Measurements from ENCODE around the gene PARD3.

The PARD3 gene

DNA sequence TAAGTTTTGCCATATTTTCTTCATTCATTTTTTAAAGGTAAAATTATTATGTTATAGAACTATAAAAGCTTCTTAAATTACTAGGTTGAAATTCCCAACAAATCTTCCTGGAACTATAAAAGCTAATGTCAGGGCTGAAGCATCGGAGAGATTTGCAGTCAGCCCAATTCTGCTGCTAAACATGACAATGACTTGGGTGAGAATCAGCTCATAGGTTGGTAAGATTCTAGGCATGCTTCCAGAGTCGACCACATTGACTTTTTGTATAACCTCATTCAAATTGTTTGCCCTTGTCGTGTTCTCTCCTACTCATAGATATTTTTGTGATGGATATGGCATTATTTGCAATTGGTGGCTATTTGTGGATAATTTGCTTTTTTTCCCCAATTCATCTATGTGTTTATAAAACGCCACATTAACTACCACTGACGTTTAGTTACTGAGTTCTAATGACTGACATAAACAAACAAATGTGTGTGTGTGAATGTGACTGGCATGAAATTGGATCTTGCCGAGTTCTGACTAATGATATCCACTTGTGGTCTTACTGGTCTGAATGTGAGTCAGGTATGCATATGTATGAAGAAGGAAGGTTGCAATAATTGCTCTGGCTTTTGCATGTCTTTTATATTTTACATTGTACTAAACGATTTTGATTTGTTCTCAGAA is 579.8 kb downstream of the PARD3 start:
- DNase-seq: peak; percentile 18

DNA sequence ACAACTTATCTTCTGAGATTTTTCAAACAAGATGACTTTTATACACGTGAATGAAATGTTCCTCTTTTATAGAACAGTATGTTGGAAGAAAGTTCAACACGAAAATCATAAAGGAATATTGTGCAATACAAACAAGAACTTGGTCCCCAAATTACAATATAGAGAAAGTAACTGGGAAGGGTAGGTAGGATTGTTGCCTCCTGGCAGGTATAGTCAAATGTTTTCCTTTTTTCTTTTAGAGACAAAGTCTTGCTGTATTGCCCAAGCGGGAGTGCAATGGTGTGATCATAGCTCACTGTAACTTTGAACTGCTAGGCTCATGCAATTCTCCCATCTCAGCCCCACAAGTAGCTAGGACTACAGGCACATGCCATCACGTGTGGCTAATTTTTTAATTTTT is 582.6 kb downstream of the PARD3 start:
- DNase-seq: no peak

DNA sequence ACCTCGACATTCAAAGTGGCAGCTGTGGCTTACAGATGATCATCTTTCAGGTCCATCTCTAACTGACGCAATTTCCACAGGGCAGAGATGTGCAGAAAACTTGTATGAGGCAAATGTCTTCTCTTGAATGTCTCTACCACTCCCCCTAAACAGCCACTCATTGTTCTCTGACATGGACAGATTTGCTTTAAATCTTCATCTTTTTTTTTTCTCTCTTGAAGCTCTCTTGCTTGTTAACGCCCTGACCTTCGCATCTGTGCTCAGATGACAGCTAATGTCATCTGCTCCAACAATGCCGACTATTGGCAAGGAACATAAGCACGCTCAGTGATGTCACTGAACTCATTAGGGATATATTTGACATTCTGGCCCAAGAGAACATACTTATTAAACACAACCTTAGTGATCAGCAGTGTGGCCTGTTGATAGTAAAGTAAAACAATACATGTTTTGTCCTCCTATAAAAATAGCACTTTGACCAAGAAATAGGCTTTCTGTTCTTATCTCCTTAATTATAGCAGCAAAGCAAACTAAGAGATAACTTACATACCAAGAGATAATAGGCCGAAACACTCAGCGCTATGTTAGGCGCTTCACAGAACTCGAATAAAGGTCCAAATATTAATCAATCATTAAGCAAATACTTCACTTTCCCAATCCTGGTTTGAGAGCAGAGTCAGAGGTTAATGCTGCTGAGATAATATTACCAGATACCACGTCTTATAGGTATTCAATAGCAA is 583.5 kb downstream of the PARD3 start:
- DNase-seq: peak; percentile 32

DNA sequence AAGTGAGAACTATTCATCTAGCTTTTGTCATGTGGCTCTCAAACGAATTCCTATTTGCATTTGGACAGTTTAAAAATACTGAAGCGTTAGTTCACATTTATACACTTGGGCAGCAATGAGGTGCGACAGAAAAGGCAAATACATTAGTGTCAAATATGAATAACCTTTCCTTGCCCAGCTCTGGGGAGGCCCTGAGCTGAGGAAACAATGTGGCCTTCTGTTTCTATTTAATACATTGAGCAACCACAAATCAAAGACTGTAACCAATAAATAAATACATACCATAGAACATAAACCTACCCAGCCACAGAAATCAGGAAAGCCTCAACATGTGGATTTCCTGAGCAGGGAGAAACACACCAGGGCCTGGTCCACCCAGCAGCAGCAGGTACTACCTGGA is 585.2 kb downstream of the PARD3 start:
- no peak for DNase-seq

DNA sequence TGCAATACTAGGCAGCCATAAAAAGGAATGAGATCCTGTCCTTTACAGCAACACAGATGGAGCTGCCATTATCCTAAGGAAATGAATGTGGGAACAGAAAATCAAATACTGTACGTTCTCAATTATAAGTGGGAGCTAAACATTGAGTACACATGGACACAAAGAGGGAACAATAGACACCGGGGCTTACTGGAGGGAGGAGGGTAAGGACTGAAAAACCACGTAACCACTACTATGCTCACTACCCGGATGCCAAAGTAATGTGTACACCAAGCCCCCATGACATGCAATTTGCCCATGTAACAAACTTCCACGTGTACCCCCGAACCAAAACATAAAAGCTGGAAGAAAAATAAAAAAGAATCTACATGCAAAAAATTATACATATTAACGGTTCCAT is 587.0 kb downstream of the PARD3 start:
- no peak for DNase-seq

DNA sequence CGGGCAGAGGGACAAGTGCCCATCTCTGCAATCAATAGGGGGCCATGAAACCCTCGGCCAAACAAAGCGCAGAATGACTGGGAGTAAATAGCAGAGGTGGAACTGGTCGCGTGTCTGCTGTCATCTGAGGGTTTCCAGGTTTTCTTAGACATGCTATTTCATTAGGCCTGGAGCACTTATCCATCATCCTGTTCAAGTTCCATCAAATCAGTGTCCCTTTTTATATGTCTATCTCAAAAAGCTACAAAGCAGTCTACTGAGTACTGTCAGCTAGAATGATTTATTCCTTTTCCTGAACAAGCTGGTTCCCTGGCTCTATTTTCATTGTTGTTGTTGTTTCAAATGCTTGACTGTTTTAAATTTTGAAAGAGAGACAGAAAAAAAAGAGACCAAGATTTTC is 590.5 kb downstream of the PARD3 start:
- no peak for DNase-seq

DNA sequence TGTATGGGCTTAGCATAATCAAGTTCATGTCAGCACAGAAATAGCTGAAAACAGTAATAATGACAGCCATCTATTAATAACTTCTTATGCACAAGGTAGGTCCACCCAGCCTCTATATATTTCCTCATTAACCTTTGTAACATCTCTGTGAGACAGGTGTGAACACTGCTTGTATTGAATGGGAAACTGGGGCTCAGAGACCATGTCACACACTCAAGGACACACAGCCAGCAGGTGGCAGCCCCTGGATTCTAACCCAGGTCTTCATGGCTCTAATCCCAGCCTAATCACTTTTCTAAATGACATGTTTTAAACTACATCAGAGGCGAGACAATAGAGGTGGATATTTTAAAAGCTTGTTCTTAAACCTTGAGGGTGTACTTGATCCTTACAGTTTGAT is 591.4 kb downstream of the PARD3 start:
- no peak for DNase-seq

DNA sequence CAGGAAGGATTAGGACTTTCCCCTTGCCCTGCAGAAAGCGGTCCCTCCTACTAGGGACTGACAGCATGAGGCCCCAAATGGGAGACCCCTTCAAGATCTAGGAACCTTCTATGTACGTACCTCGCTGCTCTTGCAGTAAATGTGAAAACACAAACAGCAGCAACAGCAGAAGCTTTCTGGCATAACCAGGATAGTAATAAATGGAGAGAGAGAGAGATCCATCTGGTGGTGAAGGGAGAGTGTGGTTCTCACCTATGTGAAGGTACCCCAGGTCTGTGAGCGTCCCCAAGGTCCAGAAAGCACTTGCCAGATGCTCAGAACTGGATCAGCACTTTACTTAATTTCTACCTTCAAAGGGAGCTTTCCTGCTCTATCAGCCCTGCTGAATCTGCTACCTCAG is 592.7 kb downstream of the PARD3 start:
- DNase-seq: no peak

DNA sequence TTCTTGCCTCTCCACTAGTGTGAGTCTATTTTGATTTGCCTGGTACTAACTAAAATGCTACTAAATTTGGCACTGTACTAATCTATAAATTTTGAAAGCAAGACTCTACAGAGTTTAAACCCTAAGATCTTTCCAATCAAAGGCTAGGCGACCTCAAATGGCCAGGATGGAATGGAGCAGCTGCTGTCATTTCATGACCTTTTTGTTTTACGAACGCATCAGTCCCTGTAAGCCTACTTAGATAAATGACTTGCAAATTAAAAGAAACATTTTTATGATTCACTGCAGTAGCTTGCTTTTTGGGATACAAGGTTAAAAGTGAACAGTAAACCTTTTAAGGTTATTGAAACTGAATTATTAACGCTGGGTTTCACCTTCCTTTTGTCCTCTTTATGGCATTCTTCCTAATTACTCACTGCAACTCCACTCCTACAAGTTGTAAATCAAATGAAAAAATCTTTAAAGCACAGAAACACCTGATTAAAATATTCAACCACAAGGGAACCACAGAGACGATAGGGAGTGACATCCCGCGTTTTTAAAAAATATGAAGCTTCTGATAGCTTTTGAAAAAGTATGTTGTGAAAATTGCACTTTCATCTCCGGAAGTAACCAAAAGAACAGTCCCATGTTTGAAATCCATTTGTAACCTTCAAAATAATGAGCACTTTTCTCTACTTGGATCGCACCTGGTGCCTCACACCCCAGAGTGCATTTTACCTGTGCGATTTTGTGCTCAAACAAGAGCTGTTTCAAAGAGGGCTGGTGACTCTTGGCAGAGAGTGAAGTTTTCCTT is 595.1 kb downstream of the PARD3 start:
- no peak for DNase-seq

DNA sequence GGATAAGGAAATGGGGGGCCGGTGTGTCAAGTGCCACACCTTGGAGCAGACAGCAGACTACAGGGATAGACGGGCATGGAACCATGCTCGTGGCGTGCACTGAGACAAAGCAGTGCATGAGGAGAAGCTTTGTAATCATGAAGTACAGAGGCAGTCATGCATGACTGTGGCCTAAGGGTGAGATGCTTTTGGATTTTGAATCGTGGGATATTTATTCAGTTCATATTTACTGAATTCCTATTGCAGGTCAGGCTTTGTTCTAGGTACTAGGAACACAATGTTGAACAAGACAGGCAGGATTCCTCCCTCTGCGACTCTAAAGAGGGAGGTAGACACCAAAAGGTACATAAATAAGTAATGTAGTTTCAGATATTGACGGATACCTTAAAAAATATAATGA is 597.6 kb downstream of the PARD3 start:
- DNase-seq: no peak

DNA sequence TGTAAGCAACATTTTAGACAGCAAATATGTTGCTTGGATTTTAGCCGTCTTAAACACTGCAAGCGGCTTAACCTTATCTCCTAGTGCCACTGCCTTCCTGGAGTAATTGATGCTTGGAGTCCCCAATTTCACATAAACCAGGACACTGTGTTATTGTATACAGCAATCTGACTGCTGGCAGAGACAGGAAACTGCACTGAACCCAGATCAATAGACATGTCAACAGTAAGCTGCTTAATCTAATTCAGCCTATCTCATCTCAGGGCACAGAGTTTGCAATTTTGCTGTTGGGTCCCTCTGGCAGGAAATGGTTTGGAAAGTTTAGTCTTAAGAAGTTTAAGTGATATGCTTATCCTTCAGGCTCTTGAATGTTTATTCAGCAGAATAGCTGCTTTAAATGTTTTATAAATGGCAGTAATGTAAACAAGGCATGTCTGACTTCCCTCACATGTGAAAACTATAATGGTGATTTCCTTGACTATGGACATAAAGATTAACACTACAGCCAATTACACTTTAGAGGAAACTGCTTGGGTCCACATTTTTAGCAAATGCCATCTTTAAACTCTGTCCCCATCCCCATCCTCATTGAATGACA is 598.6 kb downstream of the PARD3 start:
- no peak for DNase-seq

DNA sequence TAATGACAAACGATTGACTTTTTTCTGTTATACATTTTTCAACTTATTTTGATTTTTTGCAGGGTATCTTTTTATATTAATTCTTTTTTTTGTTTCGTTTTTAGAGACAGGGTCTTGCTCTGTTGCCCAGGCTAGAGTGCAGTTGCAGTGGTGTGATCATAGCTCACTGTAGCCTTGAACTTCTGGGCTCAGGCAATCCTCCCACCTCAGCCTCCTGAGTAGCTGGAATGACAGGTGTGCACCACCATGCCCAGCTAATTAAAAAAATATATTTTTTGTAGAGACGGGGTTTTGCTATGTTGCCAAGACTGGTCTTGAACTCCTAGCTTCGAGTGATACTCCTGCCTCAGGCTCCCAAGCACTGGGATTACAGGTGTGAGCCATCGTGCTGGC is 601.3 kb downstream of the PARD3 start:
- DNase-seq: no peak

DNA sequence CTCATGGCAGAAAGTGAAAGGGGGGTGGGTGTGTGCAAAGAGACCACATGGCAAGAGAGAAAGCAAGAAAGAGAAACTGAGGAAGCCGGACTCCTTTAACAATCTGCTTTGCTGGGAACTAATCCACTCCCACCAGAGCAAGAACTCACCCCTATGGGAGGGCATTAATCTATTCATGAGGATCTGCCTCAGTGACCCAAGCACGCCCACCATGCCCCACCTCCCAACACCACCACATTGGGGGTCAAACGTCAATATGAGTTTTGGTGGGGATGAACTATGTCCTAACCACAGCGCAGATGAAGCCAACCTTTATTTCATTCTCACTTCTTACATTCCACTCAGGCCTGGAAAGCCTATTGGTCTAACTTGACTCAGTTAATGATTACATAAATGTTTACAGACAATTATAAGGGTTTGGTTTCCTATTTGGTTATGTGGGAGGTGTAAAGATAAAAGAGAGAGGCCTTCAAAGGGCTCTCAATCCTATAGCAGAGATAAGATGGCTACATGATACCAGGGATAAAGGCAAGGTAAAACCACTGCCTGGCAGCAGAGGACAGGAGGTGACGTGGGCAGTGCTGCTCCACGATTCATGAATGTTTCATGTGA is 601.8 kb downstream of the PARD3 start:
- no peak for DNase-seq

DNA sequence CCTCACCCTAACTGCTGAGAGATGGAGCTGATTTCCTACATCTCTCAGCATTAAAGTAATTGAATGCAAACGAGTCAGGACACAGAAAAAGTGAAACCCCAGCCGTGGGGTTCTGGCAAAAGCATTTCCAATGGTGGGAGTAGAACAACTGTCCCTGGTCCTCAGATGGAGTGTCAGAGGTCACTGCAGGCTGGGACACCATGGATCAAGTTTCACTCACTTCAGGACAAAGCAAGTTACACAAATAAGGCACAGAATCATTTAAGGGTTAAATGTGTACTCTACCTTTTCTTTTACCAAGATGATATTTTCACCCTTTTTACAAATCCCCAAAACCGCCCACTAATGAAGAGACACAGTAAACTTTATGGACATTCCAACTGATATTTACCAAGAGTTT is 607.8 kb downstream of the PARD3 start:
- DNase-seq: no peak

DNA sequence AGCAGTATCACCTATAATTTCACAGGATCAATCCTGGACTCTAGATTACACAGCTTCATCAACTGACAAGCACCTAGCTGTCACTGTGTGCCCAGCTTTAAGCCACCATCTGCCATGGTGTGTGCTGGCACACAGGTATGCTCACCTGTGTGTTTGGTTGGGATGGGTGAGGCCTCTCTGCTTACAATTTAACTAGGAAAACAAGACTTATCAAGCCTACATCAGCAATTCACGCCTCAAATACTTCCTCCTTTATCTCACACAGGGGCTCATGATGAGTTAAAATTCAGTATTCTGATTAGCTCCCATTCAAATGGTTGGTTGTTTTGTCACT is 608.2 kb downstream of the PARD3 start:
- no peak for DNase-seq

DNA sequence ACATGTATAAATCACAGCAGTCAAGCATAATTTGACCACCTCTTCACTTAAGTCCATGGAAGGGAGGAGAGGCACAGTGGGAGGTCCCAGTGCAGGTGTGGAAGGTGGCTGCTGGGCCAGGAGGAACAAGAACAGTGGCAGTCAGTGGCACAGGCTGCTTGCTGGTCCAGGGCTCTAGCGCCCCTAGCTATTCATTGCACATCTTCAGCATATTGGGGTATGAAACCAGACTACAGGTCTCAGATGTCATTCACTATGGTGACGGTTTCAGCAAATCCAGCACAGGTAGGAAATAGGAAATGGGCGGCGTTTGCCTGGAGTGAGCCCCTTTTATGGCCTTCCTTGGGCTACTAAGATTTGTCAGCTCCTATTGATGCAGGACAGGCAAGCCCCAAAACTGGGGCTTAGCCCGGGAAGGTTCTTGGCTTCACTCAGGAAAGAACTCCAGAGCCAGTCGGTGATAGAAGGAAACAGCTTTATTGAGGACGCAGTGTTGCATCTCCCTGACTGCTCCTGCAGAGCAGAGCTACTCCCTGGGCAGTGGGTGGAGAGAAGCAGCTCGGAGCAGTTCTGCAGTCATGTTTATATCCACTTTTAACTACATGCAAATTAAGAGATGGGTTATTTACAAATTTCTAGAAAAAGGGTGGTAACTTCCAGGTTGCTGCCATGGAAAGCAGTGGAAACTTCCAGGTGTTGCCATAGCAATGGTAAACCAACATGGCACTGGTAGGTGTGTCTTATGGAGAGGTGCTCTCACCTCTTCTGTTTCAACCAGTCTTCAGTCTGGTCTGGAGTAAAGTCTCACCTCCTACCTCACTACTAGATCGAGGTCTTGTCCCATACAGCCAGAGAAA is 608.8 kb downstream of the PARD3 start:
- DNase-seq: no peak

DNA sequence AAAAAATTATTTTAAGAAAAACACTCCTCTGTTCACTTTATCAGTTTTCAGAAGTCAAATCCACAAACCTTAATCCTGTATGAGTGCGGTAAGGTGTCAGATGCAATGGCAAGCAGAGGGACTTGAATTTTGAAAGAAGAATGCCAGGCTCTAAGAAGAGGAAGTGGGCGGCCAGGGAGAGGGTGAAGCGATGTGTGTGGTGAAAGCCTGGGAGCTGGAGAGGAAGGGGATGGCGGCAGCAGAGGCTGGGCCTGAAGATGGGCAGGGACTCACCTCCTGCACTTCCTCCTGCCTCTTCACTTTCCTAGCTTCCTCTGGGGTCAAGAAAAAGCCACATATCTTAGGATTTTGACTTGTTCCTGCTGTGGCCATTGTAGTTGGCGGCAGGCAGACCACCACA is 609.6 kb downstream of the PARD3 start:
- no peak for DNase-seq

DNA sequence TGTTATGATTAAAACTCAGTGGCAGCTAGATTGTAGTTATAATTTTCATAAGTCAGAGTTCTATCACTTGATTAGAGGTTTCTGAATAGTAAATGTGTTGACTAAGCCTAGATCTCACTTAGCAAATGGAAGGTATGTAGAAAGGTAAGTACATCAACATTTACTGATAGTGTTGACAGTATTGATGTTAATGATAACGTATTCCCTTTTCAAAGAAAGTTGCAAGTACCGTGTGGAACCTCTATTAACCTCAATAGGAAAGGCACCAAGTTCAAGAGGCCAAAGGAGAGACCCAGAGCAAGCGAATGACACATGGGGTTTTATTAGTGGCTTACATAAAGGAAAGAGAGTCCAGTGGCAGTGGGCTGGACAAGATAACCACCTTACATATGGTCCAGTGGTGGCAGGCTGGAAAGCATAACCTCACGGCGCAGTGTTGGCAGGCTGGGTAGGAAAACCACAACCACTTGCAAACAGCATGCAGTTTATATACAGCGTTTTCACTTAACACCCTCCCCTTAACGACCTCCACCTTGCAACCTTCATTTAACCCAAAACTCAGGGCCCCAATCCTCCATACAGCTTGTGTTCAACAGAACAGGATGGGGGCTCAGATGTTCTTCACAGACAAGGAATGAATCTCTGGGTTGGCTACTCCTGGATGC is 611.0 kb downstream of the PARD3 start:
- no peak for DNase-seq

DNA sequence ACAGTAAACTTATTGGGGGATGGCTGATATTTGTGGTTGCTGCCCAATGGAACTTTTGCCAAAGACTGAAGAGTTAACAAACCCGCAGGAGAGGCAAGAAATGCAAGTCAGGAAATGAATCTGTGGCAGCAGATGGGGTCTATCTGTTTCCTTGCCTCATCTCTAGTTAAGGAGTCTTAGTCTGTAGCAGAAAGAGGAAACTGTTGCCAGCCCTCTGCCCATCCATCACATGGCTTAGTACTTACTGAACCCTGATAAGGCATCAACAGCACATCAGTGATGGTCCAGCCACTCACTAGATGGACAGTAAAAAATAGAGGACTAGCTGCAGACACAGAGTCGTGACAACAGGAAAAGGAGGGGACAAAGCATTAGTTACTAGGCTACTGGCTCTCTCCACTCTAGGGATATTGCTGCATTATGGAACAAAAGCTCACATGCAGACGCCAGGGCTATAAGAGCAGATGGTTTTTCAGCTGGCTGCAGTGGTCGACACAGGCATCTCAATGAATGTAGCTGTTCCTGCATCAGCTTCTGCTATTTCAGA is 614.7 kb downstream of the PARD3 start:
- DNase-seq: no peak

DNA sequence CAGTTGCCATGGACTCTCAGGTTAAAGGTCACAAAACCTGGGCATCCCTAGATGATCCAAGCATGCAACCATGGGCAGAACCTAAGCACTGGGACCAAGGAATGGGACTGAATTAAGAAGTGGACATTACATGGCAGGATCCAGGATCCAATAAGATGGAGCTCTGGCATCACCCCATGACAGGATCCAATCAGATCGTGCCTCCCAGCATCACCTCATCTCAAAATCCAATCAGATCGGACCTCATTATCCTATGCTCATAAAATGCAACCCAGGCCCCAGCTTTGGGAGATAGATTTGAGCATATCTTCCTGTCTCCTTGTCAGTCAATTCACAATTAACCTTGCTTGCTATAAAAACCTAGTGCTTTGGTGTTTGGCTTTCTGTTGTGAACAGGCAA is 616.1 kb downstream of the PARD3 start:
- DNase-seq: no peak

DNA sequence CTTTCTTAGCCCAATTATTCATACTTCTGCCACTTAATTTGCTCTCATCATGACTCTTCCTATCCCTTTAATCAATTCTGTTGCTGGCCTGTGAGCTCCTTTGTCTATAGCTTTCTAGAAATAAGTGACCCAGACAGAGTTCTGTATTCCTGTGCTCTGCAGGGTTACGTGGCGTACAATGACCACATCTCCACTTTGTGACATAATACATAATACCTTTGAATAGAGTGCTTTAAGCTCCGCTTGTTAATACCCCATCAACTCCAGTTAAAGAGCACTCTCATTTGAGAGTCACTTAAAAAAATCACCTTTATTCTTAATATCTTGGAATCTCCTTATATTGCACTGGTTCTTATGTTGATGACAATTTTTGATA is 619.0 kb downstream of the PARD3 start:
- no peak for DNase-seq

All from SHP77 treated with DMSO at 0.1 percent for 48 hours (cell line).